GM18858 (cell line): ENCODE data around the gene RASA4.
"Not testable (repeated sequence)": the region's sequence is repeated elsewhere in the genome, so short reads cannot be mapped to it uniquely, and the experiment has no call there.

Experiments used
- ATAC-seq: cut with Tn5 transposase; IDR thresholded peaks from one replicate; pipeline ENCODE4 v1.9.1; 2021; ENCODE audit not compliant: unreplicated experiment

RASA4 gene

GRCh38 chr7:102544372-102544771 is 72.2 kb downstream of the RASA4 start:
- ATAC-seq: not testable (repeated sequence)

DNA sequence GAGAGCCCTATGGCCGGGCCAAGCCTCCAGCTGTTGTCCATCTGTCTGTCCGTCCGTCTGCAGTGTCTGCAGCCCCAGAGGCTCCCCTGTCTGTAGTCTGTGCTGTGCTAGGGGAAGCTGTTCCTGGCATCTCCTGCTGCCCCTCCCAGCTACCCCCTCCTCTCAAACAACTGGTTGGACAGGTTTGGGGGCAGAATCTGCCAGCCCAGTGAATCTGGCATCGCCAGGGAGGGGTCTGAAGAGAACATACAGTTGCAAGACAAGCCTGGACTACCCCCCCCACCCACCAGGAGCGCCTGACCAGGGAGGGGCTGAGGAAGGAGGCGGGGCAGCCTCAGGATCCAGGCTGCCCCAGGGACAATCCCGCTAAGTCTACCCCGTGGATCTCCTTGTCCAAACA is 73.0 kb downstream of the RASA4 start, which contains the start of gene UPK3BL2:
Gene UPK3BL2, minus strand, starts transcription at position 101 of the 400 bp plus-strand sequence. Its CDS starts 60 bp downstream, at position 41.
- not testable (repeated sequence) for ATAC-seq

GRCh38 chr7:102542771-102543170 is 73.8 kb downstream of the RASA4 start:
- not testable (repeated sequence) for ATAC-seq

DNA sequence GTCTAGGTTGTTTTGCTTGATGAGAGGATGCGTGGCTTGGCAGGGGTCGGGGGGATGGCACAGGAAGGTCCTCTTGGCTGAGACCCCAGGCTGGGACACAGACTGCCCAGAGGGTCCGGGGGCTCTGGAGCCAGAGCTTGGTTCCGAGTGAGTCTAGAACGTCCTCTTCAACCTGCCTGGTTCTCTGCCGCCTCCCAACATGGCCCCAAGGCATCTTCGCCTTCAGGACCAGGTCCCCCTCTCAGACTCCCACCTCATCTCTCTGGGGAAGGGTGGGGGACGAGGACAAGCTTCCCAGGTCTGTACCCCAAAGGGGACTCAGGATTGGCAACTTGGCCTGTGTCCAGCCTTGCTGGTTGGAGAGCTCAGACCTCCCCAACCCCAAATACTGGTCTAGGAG is 74.5 kb downstream of the RASA4 start:
- ATAC-seq: not testable (repeated sequence)

GRCh38 chr7:102540604-102541003 is 76.0 kb downstream of the RASA4 start:
- not testable (repeated sequence) for ATAC-seq

DNA sequence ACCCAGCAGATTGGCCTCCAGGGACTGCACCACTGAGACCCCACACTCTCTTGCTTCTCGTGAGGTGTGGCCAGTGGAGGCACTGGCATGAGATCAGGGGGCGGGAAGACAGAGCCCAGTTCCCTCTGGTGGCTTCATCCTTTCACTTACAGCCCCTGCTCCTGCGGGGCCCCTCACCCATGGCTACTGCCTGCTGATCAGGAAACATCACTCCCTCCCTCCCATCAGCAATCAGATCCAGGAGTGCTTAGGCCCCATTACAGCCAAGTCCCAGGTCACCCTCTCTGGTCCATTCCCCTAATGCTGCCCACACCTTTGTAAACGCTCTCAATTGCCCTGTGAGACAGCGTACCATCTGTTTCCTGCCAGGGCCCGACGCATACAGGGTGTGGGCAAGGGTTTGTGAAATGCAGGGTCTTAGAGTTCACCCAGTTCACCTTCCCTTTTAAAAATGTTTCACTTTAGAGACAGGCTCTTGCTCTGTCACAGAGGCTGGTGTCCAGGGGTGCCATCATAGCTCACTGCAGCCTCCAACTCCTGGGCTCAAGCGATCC is 81.4 kb downstream of the RASA4 start:
- ATAC-seq: not testable (repeated sequence)

GRCh38 chr7:102532127-102532526 is 84.4 kb downstream of the RASA4 start:
- ATAC-seq: not testable (repeated sequence)

GRCh38 chr7:102531583-102531982 is 85.0 kb downstream of the RASA4 start:
- not testable (repeated sequence) for ATAC-seq

GRCh38 chr7:102527822-102528793 is 88.4 kb downstream of the RASA4 start:
- ATAC-seq: not testable (repeated sequence)

GRCh38 chr7:102527182-102527581 is 89.4 kb downstream of the RASA4 start:
- not testable (repeated sequence) for ATAC-seq

DNA sequence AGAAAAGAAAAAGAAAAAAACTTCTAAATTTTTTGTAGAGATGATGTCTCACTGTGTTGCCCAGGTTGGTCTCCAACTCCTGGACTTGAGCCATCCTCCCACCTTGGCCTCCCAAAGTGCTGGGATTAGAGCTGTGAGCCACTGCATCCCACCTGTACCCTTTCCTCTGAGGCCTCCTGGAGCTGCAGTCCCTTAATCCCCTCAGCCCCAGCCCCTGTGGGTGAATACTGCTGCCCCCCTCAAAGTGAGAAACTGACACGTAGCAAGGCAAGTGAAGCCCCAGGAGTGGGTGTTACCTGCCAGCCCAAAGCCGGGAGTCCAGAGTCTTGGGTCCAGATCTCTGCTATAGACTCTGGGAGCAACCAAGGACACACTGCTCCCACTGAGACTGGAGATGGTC is 91.8 kb downstream of the RASA4 start:
- not testable (repeated sequence) for ATAC-seq
